ENCODE data around the gene STARD13. TPM values are rescaled to one million over a fixed set of nuclear protein-coding genes. Genes with fewer than 3 reads are reported as not detected.

Gene STARD13
- total RNA-seq, 1 donor from 2014 or later = 8.9 TPM

GRCh38 chr13:33283195-33283911, 2.2 kb downstream of the STARD13 start:
- no peak for DNase-seq (ENCODE audit: low read depth)
- TF ChIP-seq CTCF (conservative IDR thresholded peaks at IDR 0.05; ENCODE audit: low read depth, low read length) = no peak
- H3K4me3 ChIP-seq (ENCODE audit: low read depth, low read length) = peak overlapping the region; percentile 78

DNA sequence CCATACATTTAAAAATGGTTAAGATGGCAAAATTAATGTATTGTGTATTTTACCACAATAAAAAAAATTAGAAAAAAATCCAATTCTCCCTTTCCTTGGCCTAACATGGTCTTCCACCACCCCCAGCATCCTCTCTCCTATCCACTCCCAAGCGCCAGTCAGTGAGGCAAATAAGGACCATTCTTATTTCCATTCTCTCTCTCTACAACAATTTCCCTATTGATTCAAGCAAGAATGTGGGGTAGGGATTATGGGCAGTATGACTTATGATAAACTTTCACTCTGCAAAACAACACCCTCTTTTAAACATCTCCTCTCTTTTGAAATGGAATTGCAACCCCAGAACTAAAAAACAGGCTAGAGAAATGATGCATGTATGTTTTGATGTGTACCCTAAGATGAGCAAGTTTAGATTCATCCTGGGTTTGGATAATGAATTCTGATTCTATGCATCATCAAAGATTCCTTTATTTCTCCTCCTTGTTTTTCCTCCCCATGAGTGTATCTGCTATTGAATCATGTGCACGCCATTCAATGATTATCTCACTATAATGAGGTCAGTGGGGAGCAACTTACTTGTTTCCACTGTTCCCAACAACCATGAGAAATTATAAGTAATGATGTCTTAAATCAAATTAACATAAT, 3.5 kb downstream of the STARD13 start:
- TF ChIP-seq CTCF (conservative IDR thresholded peaks at IDR 0.05; ENCODE audit: low read depth, low read length) = no peak
- DNase-seq (ENCODE audit: low read depth) = no peak
- peak overlapping the region; percentile 78 for H3K4me3 ChIP-seq (ENCODE audit: low read depth, low read length)

GRCh38 chr13:33280923-33281322, 4.6 kb downstream of the STARD13 start:
- no peak overlapping the region for H3K4me3 ChIP-seq (ENCODE audit: low read depth, low read length)
- TF ChIP-seq CTCF (conservative IDR thresholded peaks at IDR 0.05; ENCODE audit: low read depth, low read length) = no peak
- DNase-seq (ENCODE audit: low read depth) = no peak

GRCh38 chr13:33280279-33280905, 5.2 kb downstream of the STARD13 start:
- TF ChIP-seq CTCF (conservative IDR thresholded peaks at IDR 0.05; ENCODE audit: low read depth, low read length) = no peak
- H3K4me3 ChIP-seq (ENCODE audit: low read depth, low read length) = peak overlapping the region; percentile 17
- DNase-seq (ENCODE audit: low read depth) = no peak

DNA sequence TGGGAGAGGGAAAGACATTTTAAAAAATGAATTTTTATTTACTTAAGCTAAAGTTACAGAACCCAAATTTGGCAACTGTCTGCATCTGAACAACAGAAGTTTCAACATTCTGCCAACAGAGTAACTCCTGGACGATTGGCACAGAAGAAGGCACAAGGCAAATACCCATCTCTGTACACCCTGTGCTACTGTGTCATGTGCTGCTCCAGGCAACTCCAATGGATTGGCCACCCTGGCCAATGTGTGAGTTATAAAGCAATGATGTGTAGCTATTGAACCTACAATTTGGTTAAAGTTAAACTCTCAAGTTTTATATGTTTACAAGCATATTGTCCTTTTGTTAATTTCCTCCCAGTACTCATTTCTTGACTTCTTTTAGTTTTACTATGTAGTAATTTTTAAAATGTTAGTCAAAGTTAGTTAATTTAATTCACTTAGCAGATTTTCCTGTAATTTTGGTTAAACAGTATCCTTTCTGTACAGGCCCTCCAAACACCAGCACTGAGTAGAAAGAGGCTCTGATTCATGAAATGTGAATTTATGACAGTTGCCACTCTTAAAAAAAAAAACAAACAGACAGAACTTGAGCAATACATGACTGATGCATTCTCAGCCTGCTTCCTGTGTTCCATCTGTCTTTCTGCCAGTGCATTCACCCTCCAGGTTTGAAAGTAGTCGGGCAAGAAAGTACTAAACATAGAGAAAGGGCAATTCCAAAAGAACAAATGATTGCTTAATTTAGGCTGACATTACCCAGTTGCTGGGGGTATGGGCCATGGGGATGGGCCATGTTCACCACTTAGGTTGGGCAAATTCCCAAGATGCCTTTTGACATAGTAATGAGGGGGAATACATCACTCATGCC, 5.9 kb downstream of the STARD13 start:
- peak; percentile 94 for DNase-seq (ENCODE audit: low read depth)
- peak overlapping the region; percentile 17 for H3K4me3 ChIP-seq (ENCODE audit: low read depth, low read length)
- no peak for TF ChIP-seq CTCF (conservative IDR thresholded peaks at IDR 0.05; ENCODE audit: low read depth, low read length)

GRCh38 chr13:33278913-33279312, 6.6 kb downstream of the STARD13 start:
- TF ChIP-seq CTCF (conservative IDR thresholded peaks at IDR 0.05; ENCODE audit: low read depth, low read length) = no peak
- no peak for DNase-seq (ENCODE audit: low read depth)
- H3K4me3 ChIP-seq (ENCODE audit: low read depth, low read length) = no peak overlapping the region

All from epithelial cell of proximal tubule (primary cell).